Renal cortical epithelial cell (primary cell): ENCODE data around the gene ZNF785. TPM values are rescaled to one million over a fixed set of nuclear protein-coding genes. Genes with fewer than 3 reads are reported as not detected.
A peak's percentile ranks its signal among the peaks of the same experiment; 100 is the strongest.
"Not testable (repeated sequence)": the region's sequence is repeated elsewhere in the genome, so short reads cannot be mapped to it uniquely, and the experiment has no call there.

Experiments
- DNase-seq: peaks from one replicate; pipeline ENCODE4 v3.0.0-alpha.2; 2011; ENCODE audit warnings: low read depth
- total RNA-seq: library from RNA; depleted of rRNA; stranded (reverse); fragments of >200 nt; gene quantifications from 2 replicates; pipeline ENCODE4 v1.2.3, GENCODE V29; 2014

Gene ZNF785
- 3.5 and 9.1 TPM in 2 replicates for total RNA-seq

GRCh38 chr16:30585400-30586191 is at the start of gene ZNF785:
Gene ZNF785 (minus strand): TSS chr16:30585697. CDS start chr16:30585611, 86 bp downstream.
- DNase-seq, result peak; percentile 98

- no peak for DNase-seq
Observed at GRCh38 chr16:30633526-30633925, 48.0 kb upstream of the ZNF785 start.

GRCh38 chr16:30632454-30632853 is 47.0 kb upstream of the ZNF785 start:
- not testable (repeated sequence) for DNase-seq

- peak; percentile 70 for DNase-seq
Observed at GRCh38 chr16:30628628-30629540, 43.4 kb upstream of the ZNF785 start.

- no peak for DNase-seq
Observed at GRCh38 chr16:30626236-30626635, 40.7 kb upstream of the ZNF785 start.

- DNase-seq, result no peak
Observed at GRCh38 chr16:30623536-30624283, 38.2 kb upstream of the ZNF785 start.

- no peak for DNase-seq
Observed at GRCh38 chr16:30622455-30623032, 37.0 kb upstream of the ZNF785 start.

- DNase-seq, result no peak
Observed at GRCh38 chr16:30621765-30622164, 36.3 kb upstream of the ZNF785 start.

GRCh38 chr16:30620169-30620568 is 34.7 kb upstream of the ZNF785 start:
- DNase-seq, result no peak

- peak; percentile 89 for DNase-seq
Observed at GRCh38 chr16:30619638-30620037, 34.1 kb upstream of the ZNF785 start.

- DNase-seq, result no peak
Observed at GRCh38 chr16:30619202-30619601, 33.7 kb upstream of the ZNF785 start.

GRCh38 chr16:30615358-30616091 is 30.0 kb upstream of the ZNF785 start:
- DNase-seq, result no peak

- peak; percentile 92 for DNase-seq
Observed at GRCh38 chr16:30609926-30610839, 24.7 kb upstream of the ZNF785 start, which contains the start of gene ZNF689. Gene ZNF689 (minus strand): TSS chr16:30610389. CDS start chr16:30610041, 348 bp downstream.

GRCh38 chr16:30609002-30609925 is 23.8 kb upstream of the ZNF785 start:
- DNase-seq, result no peak

- no peak for DNase-seq
Observed at GRCh38 chr16:30606004-30606403, 20.5 kb upstream of the ZNF785 start.

- DNase-seq, result no peak
Observed at GRCh38 chr16:30605158-30605557, 19.7 kb upstream of the ZNF785 start.

GRCh38 chr16:30604316-30604947 is 18.9 kb upstream of the ZNF785 start:
- no peak for DNase-seq

- no peak for DNase-seq
Observed at GRCh38 chr16:30603945-30604315, 18.4 kb upstream of the ZNF785 start.
